Skin epidermis (tissue), 12 donors: ENCODE data around the gene GPR132.
"Not testable (repeated sequence)": the region's sequence is repeated elsewhere in the genome, so short reads cannot be mapped to it uniquely, and the experiment has no call there.

Experiments used
- H3K27ac ChIP-seq, 21 experiments: fragments of 200-600 bp; sonication (generic) in 11 of 21; one replicate each; pipeline ENCODE4 v1.5.0; 2020; ENCODE audit warnings: mild to moderate bottlenecking in 3 of 21, inconsistent platforms in 2 of 21, moderate library complexity in 2 of 21
- H3K4me3 ChIP-seq, 7 experiments: fragments of 200-600 bp; sonication (generic) in 2 of 7; one replicate each; pipeline ENCODE4 v1.5.0; 2020; ENCODE audit warnings: inconsistent platforms in 2 of 7, mild to moderate bottlenecking in 2 of 7, moderate library complexity in 1 of 7

Gene GPR132

GRCh38 chr14:105052110-105052458 is 13.1 kb downstream of the GPR132 start:
- Histone ChIP-seq H3K4me3 (no peak overlapping the region), H3K27ac (no peak overlapping the region)

DNA sequence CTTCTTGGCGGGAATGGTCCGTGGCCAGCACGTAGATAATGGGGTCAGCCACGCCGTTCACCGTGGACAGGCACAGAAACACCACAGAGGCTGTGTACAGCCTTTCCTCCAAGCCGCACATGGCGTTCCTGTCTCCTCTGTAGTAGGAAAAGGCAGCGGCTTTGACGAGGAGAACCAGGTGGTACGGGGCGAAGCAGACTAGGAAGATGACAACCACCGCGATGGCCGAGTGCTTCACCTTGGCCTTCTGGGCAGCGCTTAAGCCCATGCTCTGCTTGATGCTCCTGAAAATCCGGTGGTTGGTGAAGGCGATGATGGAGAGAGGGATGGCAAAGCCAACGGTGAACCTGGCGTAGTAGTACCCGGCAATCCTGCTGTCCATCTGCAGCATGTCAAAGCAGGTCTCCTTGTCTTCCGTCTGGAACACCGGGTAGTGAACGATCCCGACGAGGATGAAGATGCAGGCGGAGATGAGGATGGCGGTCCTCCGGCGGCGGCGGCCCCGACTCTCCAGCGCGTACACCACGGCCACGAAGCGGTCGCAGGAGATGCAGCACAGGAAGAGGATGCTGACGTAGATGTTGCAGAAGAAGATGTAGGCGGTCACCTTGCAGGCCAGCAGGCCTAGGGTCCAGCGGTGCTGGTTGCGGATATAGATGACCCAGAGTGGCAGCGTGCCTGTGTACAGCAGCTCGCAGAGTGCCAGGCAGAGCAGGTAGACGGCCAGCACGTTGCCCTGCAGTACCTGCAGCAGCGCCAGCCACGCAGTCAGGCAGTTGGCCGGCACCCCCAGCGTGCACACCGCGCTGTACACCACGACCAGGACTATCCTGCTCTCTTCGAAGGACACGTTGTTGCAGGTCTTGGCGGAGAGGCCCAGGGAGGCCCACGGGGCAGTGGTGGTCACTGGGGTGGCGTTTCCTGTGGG is 13.8 kb downstream of the GPR132 start:
- Histone ChIP-seq H3K4me3 (no peak overlapping the region), H3K27ac (no peak overlapping the region)

DNA sequence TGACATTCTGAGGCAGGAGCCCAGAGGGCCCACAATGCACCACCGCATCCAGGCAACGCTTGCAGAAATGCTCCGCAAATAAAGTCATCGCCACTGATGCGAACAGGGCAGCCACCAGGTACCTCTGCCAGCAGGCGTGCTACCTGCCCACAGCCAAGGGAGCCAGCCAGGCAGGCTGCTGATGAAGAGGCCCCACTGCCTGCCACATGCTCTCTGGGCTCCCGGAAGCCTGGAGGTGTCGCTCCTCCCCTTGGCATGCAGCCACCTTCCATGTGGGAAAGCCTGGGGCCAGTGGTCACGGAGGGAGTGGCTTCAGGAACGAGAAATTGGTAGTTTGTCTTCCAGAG is 14.7 kb downstream of the GPR132 start:
- H3K4me3 ChIP-seq, result no peak overlapping the region
- no peak overlapping the region for H3K27ac ChIP-seq

- no peak overlapping the region for H3K4me3 ChIP-seq
- no peak overlapping the region for H3K27ac ChIP-seq
Observed at GRCh38 chr14:105049753-105050550, 15.3 kb downstream of the GPR132 start.

- no peak overlapping the region for H3K4me3 ChIP-seq
- H3K27ac ChIP-seq, result no peak overlapping the region
Observed at GRCh38 chr14:105047283-105048016, 17.8 kb downstream of the GPR132 start.

- Histone ChIP-seq H3K27ac (no peak overlapping the region), H3K4me3 (no peak overlapping the region)
Observed at GRCh38 chr14:105046891-105047282, 18.3 kb downstream of the GPR132 start.

DNA sequence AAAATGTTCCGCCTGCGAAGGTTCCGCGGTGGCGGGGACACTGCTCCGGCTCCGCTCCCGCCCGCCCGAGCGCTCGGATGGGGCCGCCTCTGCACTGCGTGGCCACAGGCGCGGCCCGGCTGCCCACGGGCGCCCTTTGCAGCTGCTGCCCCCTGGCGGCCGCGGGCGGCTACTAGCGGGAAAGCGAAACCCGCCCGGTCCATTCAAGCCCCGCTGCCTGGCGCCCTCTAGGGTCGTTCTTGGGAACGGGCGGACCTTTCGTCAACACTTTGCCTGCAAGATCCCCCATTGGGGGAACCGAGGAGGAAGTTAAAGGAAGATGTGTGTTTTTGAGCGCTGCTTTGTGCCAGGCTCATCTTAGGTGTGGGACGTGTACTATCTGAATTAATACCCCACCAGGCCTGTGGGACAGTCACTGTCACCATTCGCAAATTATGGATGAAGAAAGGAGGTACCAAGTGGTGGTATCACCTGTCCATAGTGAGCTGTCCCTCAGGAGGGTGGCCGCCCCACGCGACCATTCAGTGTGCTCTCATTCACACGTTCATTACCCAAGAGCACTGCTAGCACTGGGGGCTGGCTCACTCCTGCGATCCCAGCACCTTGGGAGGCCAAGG is 19.4 kb downstream of the GPR132 start:
- no peak overlapping the region for H3K27ac ChIP-seq
- H3K4me3 ChIP-seq, result no peak overlapping the region

- no peak overlapping the region for H3K4me3 ChIP-seq
- no peak overlapping the region for H3K27ac ChIP-seq
Observed at GRCh38 chr14:105043641-105044040, 21.6 kb downstream of the GPR132 start.

- Histone ChIP-seq H3K27ac (no peak overlapping the region), H3K4me3 (no peak overlapping the region)
Observed at GRCh38 chr14:105042813-105043212, 22.4 kb downstream of the GPR132 start.

- H3K27ac ChIP-seq, result peak overlapping the region in 1 of 21 experiments; percentile 52
- no peak overlapping the region for H3K4me3 ChIP-seq
Observed at GRCh38 chr14:105041841-105042765, 23.1 kb downstream of the GPR132 start.

DNA sequence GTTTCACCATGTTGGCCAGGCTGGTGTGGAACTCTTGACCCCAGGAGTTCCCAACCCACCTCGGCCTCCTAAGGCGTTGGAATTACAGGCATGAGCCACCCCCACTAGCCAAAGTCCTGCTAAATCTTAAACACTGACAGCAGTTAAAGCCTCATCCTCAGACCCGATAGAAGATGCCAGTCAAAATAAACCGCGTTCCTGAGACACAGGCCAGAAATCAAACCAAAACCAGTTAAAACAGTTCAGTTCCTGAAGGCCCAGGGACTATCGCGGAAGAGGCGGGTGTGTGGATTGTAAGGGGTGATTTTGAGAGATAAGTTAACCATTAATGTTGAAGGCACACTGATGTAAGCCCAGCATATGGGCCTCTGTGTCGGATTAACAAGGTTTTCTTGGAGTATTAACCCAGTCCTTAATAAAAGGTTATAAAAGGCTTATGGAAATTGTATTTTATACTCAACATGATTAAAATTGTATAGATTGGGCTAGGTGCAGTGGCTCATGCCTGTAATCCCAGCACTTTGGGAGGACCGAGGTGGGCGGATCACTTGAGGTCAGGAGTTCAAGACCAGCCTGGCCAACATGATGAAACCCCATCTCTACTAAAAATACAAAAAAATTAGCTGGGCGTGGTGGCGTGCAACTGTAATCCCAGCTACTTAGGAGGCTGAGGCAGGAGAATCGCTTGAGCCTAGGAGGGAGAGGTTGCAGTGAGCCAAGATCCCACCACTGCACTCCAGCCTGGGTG is 25.6 kb downstream of the GPR132 start:
- no peak overlapping the region for H3K4me3 ChIP-seq

GRCh38 chr14:105035616-105036015 is 29.6 kb downstream of the GPR132 start:
- not testable (repeated sequence) for H3K27ac ChIP-seq, H3K4me3 ChIP-seq

More for the DNA sequence above, 25.6 kb downstream of the GPR132 start:
- no peak overlapping the region for H3K27ac ChIP-seq

- Histone ChIP-seq H3K27ac (peak overlapping the region in 4 of 21 experiments; percentile 67 to 82 (median 76)), H3K4me3 (no peak overlapping the region)
Observed at GRCh38 chr14:105034315-105035039, 30.8 kb downstream of the GPR132 start.

- Histone ChIP-seq H3K4me3 (peak overlapping the region; percentile 19 to 53 (median 32)), H3K27ac (peak overlapping the region in 20 of 21 experiments; percentile 25 to 84 (median 74))
Observed at GRCh38 chr14:105033412-105033900, 31.8 kb downstream of the GPR132 start.

GRCh38 chr14:105032451-105032901 is 32.8 kb downstream of the GPR132 start:
- H3K4me3 ChIP-seq, result peak overlapping the region in 3 of 7 experiments; percentile 19 to 53 (median 37)
- H3K27ac ChIP-seq, result peak overlapping the region in 16 of 21 experiments; percentile 32 to 84 (median 76)

DNA sequence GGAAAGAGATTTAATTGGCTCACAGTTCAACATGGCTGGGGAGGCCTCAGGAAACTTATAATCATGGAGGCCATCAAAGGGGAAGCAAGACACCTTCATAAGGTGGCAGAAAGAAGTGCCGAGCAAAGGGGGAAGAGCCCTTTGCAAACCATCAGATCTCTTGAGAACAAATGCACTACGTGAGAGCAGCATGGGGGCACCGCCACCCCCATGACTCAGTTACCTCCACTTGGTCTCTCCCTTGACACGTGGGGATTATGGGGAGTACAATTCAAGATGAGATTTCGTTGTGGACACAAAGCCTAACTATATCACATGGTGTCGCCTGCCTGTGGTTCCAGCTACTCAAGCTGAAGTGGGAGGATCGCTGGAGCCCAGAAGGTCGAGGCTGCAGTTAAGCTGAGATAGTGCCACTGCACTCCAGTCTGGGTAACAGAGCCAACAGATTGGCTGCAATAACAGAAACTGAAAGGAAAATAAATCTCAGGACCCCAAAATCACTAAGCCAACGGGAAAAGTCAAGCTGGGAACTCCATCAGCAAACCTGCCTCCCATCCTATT is 34.3 kb downstream of the GPR132 start:
- Histone ChIP-seq H3K27ac (no peak overlapping the region), H3K4me3 (no peak overlapping the region)

GRCh38 chr14:105030194-105030593 is 35.0 kb downstream of the GPR132 start:
- Histone ChIP-seq H3K27ac (no peak overlapping the region), H3K4me3 (no peak overlapping the region)
